CD4-positive, alpha-beta T cell treated with Interleukin-17A for 1 hour (primary cell): ENCODE measurements around the gene EN1.

Experiments
- DNase-seq: peaks from one replicate; pipeline ENCODE4 v3.0.0-alpha.2; 2020

The EN1 gene

GRCh38 chr2:118855451-118856279 lies 8.2 kb upstream of the EN1 start:
- DNase-seq: peak; percentile 77

DNA sequence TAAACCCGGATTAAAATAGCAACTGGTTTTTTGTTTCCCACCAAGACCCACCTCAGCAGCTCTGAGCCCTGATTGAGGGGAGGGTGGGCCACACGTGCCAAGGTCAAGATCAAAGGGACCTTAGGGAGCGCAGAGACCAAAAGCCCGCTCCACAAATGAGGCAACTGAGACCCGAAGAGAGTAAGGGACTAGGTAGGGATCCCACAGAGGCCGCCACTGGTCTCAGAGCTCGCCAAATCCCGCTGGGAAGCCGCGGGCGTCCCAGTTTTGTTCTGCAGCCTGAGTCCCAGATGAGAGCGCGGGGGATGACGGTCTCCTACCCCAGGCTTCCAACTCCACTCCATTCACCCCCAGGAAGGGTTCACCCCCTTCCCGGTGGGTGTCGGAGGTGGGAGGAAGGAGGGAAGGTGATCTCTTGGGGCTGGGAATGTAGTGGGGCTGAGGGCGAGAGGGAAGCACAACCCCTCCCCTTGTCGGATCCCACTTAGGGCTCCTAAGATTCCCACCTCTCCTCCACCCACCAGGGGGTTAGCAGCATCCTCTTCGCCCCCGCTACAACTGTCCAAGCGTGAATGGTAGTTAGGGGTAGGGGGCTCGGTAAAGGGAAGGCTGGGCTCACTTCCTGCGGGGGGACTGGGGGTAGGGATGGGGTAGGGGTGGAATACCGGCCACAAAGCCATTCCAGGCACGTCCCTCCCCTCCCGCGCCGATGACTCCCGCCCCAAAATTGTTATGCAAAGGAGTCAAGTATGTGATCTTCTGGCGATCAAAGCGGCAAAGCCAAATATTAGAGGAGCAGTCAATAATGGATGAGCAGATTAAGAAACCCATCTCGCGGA lies 7.3 kb upstream of the EN1 start:
- DNase-seq: no peak

DNA sequence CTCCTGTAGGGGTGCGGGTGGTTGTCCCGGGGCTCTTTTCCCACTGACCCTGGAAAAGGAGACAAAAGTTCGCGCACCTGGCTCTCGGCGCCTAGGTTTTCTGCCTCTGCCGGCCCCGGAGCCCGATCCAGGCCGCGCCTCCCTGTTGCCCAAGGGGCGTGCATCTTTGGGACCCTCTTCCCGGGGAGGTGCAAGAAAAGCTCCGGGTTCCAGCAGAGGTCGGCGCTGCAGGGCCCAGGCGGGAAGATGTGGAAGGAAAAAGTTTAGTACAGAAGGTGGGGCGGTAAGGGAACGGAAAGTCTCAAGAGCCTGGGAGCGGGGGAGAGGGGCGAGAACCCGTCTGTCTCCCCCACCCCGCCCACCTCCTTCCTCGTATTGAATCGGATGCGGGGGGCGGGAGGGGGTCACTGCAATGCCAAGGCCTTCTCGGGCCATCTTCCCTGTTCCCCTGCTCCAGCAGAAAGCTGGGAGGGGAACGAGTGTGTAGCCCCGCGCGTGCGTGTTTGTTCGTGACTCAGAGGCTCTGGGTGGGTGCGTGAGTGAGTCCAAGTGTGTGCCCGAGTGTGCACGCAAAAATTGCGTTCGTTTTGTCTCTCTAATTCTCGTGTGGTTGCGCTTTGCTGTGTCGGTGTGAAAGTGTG lies 6.3 kb upstream of the EN1 start:
- no peak for DNase-seq

GRCh38 chr2:118853129-118853640 lies 5.7 kb upstream of the EN1 start:
- DNase-seq: no peak

GRCh38 chr2:118852605-118853128 lies 5.2 kb upstream of the EN1 start:
- no peak for DNase-seq

GRCh38 chr2:118851650-118852049 lies 4.2 kb upstream of the EN1 start:
- no peak for DNase-seq

- DNase-seq: no peak
These were observed 3.5 kb upstream of the EN1 start for GRCh38 chr2:118850901-118851415.

DNA sequence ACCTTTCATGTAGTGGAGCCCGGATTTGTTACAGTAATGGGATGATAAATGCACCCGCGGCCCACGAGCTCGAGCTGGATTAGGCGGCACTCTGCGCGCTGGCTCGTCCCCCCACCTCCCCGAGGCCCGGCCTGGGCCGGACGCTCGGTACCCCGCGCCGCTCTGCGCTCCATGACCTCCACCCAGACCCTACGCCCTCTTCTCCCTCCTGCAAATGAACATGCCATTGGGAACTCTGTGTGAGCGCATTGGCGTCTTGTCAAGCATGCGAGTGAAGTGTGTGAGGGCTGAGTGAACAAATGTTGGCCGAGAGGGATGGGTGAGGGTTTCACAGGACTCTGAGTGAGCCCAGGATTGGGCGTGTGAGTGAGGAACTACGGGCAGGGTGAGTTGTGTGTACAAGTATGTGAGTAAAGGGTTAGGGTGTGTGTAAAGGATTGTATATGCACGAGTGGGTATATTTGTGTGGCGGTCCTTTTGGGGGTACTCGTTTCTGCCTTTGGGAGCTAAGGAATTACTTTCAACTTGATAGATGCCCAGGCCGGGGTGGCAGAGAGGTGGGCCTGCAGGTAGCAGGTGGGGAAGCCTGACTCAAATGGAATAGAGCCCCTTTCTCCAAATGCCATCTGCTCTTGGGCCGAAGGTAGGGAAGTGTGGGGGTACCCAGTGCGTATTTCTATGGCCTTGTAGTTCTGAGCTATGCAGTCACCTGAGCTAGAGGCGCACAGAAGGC lies 2.9 kb upstream of the EN1 start:
- no peak for DNase-seq

DNA sequence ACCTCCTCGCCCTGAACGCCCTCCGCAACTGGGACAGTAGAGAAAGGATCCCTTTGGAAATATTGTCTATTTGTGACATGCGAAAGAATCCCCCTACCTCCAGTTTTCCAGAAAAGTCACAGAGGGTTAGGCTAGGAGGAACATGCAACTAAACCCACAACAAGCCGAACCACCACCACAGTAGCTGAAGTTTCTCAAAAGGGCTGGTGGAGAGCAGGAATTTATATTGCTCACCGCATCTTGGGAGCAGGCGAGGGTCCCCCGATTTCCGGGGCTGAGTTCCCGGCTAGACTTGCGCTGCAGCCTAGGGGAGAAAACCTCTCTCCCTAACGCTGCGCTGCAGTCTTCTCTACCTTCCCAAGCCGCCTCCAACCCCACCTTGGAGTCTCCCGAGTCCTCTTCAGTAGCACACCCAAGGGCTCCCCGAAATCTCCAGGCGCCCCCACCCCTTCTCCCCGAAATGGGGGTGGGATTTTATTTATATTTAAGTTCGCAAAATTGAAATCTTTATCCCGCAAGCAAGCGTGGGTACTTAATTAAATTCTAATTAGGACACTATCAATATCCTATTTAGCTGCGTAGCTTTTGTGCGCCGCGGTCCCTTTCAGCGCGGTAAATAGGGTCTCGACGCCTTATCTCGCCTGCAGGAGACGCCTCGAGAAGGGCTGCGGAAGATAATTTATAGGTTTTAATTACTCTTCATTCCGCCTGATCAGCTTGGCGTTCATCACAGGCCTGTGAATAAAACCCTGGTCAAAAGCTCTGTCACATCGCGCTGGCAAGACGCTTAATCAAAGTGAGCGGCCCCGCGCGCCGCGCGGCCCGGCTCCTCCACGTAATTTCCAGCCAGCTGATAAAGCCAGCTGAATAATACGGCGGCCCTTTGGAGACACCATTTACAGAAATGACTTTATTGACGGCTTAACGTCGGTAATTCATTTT lies 2.0 kb upstream of the EN1 start:
- DNase-seq: no peak

GRCh38 chr2:118848381-118849225 lies 1.2 kb upstream of the EN1 start:
- DNase-seq: no peak

GRCh38 chr2:118847762-118848172 lies 319 bp upstream of the EN1 start:
- DNase-seq: no peak

DNA sequence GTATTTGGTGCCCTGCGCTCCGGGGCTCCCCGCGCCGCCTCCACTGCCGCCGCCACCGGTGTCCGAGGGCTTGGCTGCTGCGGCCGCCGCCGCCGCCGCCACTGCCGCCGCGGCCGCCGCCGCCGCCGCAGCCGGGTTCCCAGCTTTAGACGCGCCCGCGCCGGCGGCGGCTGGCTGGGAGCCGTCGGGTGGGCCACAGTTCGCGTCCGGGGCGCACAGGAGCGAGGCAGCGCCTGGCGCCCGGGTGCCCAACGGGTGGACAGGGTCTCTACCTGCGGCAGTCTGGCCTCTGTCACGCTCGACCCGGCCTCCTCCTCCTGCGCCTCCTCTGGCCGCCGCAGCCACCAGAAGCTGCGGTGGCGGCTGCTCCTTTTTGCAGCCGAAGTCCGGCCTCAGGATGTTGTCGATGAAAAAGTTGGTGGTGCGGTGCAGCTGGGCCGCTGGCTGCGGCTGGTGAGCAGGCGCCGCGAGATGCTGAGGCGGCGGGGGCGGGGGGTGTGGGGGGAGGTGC lies 951 bp downstream of the EN1 start:
- DNase-seq: no peak

GRCh38 chr2:118845522-118846441 lies 1.7 kb downstream of the EN1 start:
- DNase-seq: no peak

- no peak for DNase-seq
These were observed 2.4 kb downstream of the EN1 start for GRCh38 chr2:118845005-118845521.

DNA sequence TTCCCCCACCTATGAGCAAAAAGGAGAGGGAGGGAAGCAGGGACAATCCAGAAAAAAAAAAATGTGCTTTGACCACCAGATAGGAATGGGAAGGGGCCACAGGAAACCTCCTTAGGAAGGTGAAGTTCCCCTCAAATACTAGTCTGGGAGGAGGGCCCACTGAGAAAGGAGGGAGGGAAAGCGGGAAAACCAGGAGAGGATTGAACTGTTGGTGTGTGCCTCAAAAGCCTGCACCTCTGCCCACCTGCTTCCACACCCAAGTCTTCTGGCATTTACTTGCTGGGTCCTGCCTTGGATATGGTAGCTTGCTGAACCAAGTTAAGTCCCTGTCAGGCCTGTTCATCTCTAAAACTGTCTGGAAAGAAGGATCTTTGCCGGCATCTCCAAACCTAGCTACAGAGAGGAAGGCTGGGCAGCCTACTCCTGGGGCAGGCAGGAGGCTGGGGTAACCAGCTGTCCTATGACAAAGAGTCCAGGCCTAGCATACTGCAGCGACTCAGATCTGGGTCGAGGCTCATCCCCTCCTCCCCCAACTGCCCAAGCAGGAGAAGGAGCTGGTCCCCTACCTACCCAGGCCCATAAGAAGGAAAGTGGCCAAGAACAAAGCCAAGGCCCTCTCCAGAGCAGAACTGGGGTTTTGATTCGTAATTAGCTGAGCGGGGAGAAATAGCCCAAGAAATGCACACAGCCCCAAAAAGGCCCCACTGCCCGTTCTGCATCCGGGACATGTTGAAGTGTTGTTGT lies 3.0 kb downstream of the EN1 start:
- DNase-seq: no peak

DNA sequence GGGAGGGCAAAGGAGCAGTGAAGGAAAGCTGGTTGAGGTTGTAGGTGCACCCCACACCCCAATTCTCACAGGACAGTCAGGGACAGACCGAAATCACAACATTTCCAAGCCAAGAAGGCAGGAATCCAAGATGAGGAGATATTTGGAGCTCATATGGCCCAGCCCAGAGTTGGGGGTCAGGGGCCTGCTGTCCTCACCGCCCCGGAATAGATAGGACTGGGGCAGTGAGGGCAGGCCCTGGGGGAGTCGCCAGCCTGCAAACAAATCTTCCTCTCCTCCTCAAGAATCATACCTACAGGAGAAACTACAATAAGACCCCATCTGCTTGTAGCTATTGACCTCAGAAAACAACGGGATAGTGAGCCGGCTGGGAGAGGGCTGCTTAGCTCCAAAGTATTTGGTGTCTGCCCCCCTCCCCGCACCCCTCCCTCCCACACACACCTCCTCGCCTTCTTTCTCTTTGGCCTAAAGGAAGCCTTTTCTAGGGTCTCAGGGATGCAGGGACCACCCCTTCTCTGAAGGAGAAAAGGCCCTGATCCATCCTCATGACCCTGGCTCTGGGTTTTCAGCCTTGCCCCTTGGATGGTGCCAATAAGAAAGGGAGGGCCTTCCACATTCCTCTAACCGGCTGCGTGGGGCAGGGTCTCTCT lies 3.8 kb downstream of the EN1 start:
- DNase-seq: no peak
